ENCODE results near the gene XKR7.

XKR7 gene

GRCh38 chr20:32019156-32019510 is 51.2 kb downstream of the XKR7 start:
- no peak for DNase-seq

GRCh38 chr20:32019563-32020463 is 51.9 kb downstream of the XKR7 start:
- DNase-seq, result no peak

GRCh38 chr20:32021091-32021490 is 53.1 kb downstream of the XKR7 start:
- no peak for DNase-seq

DNA sequence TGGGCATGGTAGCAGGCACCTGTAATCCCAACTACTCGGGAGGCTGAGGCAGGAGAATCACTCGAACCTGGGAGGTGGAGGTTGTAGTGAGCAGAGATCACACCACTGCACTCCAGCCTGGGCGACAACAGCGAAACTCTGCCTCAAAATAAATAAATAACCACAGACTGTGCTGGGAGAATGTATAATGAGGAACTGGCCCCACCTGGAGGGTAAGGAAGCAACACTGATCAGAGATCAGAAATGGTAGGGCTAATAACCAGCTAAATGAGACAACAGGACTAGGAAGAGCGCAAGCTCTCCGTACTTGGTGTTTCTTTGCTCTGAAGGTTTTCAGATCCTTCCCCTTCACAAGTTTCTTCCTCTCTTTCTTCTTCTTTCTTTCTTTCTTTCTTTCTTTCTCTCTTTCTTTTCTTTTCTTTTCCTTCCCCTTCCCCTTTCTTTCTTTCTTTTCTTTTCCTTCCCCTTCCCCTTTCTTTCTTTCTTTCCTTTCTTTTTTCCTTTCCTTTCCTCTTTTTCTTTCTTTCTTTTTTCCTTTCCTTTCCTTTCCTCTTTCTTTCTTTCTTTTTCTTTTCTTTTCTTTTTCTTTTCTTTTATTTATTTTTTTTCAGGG is 56.8 kb downstream of the XKR7 start:
- DNase-seq, result no peak

GRCh38 chr20:32027643-32028042 is 59.7 kb downstream of the XKR7 start:
- DNase-seq, result no peak

GRCh38 chr20:32028647-32029372 is 60.9 kb downstream of the XKR7 start:
- DNase-seq, result no peak

- DNase-seq, result no peak
Measured at GRCh38 chr20:32029561-32029960, 61.6 kb downstream of the XKR7 start.

DNA sequence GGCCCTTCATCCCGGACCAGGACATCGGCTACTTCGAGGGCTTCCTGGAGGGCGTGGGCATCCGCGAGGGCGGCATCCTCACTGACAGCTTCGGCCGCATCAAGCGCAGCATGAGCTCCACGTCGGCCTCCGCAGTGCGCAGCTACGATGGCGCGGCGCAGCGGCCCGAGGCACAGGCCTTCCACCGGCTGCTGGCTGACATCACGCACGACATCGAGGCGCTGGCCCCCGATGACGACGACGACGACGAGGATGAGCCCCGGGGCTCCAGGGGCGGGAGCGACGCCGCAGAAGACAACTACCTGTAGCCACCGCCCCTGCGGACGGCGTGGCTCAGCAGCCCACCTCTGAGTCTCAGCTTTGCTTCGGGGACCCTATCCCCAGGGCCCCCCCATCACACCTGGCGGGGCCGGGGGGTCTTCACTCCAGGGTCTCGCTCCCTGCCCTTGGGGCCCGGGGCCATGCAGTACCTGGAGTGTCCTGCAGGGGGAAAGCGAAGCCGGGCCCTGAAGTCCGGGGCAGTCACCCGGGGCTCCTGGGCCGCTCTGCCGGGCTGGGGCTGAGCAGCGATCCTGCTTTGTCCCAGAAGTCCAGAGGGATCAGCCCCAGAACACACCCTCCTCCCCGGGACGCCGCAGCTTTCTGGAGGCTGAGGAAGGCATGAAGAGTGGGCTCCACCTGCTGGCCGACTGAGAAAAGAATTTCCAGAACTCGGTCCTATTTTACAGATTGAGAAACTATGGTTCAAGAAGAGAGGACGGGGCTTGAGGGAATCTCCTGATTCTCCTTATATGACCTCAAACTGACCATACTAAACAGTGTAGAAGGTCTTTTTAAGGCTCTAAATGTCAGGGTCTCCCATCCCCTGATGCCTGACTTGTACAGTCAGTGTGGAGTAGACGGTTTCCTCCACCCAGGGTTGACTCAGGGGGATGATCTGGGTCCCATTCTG is 63.3 kb downstream of the XKR7 start:
- DNase-seq, result peak; percentile 48

GRCh38 chr20:32033316-32033715 is 65.4 kb downstream of the XKR7 start:
- no peak for DNase-seq

DNA sequence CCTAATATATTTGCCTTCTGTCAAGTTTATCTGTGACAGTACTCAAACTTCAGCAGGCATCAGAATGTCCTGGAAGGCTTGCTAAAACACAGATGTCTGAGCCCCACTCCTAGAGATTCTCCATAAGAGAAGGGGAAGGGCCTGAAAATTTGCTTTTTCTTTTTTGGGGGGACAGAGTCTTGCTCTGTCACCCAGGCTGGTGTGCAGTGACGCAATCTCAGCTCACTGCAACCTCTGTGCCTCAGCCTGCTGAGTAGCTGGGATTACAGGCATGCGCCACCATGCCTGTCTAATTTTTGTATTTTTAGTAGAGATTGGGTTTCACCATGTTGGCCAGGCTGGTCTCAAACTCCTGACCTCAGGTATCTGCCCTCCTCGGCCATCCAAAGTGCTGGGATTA is 65.8 kb downstream of the XKR7 start:
- peak; percentile 34 for DNase-seq

DNA sequence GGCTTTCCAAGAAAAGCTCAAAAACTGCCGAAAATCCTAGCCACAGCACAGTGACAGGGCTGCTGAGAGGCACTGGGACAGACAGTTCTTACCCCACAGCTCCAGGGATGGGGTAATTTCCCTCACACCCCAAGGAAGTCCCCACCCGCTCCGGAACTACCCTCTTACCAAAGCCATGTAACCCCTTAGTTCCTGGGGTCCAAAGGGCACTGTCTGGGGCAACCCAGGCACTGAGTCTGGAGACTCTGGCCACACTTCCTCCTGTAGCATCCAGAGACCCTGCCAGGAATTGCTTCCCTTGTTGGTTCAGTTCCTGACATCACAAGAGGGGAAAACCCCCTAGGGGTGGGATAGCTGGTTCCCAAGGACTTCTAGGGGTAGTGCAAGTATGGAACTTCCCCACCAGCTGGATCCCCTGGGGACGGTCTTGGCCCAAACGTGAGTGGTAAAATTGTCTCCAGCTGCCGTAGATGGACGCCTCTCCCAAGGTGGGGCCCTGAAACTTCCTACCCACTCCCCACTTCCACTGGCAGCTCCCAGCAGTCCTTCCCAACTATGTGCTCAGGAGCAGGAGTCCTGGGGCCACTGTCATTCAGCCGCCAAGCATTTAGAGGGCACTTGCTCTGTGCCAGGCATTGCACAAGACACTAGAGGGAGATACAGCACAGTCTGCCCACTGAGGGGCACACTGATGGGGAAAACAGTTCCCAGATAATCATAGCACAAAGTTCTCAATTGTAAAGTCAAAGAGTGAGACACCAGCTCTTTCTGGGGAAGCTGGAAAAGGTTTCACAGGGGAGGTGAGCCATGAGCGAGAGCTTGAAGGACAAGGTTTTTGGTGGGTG is 66.9 kb downstream of the XKR7 start:
- peak; percentile 79 for DNase-seq

- no peak for DNase-seq
Measured at GRCh38 chr20:32035426-32035779, 67.5 kb downstream of the XKR7 start.

GRCh38 chr20:32036252-32036651 is 68.3 kb downstream of the XKR7 start:
- DNase-seq, result no peak

GRCh38 chr20:32036716-32037485 is 69.0 kb downstream of the XKR7 start:
- no peak for DNase-seq

DNA sequence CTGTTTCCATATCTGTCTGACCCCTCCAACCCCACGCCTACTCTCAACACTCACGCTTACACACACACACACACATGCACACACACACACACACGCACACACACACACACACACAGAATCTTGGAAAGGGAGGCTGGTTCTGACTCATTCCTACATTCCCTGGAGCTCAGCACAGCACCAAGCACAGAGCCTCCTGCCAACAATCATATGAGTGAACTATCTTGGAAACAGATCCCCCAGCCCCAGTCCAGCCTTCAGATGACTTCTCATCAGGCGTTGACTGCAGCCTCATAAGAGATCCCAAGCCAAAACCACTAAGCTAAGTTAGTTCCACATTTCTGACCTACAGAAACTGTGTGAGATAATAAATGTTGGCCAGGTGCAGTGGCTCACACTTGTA is 70.0 kb downstream of the XKR7 start:
- no peak for DNase-seq

GRCh38 chr20:32040142-32040953 is 72.4 kb downstream of the XKR7 start:
- peak; percentile 78 for DNase-seq

GRCh38 chr20:32045999-32046398 is 78.0 kb downstream of the XKR7 start:
- DNase-seq, result no peak

DNA sequence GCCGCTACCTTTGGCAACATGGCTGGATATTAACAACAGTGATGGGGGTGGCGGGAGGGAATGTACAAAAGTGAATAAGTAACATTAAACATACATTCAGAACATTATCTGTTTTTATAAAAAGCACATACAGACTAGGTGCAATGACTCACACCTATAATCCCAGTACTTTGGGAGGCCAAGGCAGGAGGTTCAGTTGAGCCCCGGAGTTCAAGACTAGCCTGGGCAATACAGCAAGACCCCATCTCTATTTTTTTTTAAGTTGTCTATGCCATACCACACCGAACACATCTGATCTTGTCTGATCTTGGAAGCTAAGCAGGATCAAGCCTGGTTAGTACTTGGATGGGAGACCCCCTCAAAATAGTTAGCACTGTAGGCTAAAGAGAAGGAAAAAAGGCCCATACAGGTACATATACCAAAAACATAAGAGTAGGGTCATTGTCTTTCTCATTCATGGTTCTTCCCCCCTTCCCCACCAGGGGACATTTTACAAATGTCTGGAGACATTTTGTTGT is 82.4 kb downstream of the XKR7 start:
- no peak for DNase-seq

DNA sequence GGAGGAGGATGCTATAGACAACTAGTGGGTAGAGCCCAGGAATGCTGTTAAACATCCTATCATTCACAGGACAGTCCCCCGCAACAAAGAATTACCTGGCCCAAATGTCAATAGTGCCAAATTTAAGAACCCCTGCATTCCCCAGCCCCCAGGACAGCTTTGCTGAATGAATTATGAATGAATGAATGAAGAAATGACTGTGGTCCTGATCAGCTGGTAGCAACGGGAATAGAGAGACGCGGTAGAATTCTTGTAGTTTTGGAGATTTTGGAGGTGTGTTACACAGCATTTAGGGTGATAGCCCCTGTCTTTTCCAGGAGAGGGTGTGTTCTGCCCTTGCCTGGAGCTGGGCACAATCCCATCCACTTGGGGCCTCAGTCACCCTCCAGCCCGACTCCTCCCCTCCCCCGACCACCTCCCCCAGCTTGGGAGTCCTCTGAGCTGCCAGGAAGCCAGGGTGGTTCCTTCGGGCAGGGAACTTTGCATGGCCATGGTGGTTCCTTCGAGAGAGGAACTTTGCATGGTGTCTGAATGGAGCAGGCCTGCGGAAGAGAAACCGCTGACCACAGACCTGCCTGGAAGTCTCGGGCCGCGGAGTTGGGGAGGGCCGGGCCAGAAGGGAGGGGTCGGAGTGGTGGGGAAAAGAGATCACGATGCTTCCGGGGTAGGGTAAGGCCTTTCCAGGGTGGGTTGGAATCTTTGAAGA is 83.1 kb downstream of the XKR7 start:
- DNase-seq, result peak; percentile 58

Measured in CD4-positive, alpha-beta T cell treated with Interleukin-15 for 1 hour (primary cell).